Breast epithelium (tissue), 3 donors: ENCODE results near the gene SFSWAP.

Experiments
- POLR2AphosphoS5 ChIP-seq, 3 donors: sonication (generic); formaldehyde crosslinking; IDR thresholded peaks; one replicate each; pipeline ENCODE4 v1.6.1; 2017; ENCODE audit warnings: antibody characterized with exemption in 3 of 3
- TF ChIP-seq, protein P1 (sequence below), 3 donors: fragments of 450-650 bp; IDR thresholded peaks; one replicate each; pipeline ENCODE4 v1.5.1; 2016 to 2017; ENCODE audit warnings: antibody characterized with exemption in 3 of 3, mild to moderate bottlenecking in 3 of 3, moderate library complexity in 3 of 3

- TF ChIP-seq, protein P1, sequence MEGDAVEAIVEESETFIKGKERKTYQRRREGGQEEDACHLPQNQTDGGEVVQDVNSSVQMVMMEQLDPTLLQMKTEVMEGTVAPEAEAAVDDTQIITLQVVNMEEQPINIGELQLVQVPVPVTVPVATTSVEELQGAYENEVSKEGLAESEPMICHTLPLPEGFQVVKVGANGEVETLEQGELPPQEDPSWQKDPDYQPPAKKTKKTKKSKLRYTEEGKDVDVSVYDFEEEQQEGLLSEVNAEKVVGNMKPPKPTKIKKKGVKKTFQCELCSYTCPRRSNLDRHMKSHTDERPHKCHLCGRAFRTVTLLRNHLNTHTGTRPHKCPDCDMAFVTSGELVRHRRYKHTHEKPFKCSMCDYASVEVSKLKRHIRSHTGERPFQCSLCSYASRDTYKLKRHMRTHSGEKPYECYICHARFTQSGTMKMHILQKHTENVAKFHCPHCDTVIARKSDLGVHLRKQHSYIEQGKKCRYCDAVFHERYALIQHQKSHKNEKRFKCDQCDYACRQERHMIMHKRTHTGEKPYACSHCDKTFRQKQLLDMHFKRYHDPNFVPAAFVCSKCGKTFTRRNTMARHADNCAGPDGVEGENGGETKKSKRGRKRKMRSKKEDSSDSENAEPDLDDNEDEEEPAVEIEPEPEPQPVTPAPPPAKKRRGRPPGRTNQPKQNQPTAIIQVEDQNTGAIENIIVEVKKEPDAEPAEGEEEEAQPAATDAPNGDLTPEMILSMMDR (IDR thresholded peaks at IDR 0.05) = no peak
- no peak for TF ChIP-seq POLR2AphosphoS5 (IDR thresholded peaks at IDR 0.05)
Measured at GRCh38 chr12:131815131-131815530, 104.2 kb downstream of the SFSWAP start.
